Activated B cell treated with CpG ODN at 0.5 μM for 24 hours (primary cell): Measurements from ENCODE around the gene CASR. TPM values are rescaled to one million over a fixed set of nuclear protein-coding genes. Genes with fewer than 3 reads are reported as not detected.

ENCODE experiments used
- ATAC-seq: fragments of 200-7000 bp; cut with Tn5 transposase; one replicate; pipeline ENCODE4 v1.10.0; 2021; ENCODE audit warnings: low read depth, mild to moderate bottlenecking, moderate library complexity
- CTCF ChIA-PET: fragments of 350-600 bp; sonication (Branson Sonifier 250); formaldehyde crosslinking; loops from one replicate; lab custom pipeline; 2021; ENCODE audit warnings: antibody characterized with exemption; lab: Charles Lee
- POLR2A ChIA-PET: fragments of 350-600 bp; sonication (Branson Sonifier 250); formaldehyde crosslinking; loops from one replicate; lab custom pipeline; 2021; ENCODE audit warnings: antibody characterized with exemption; lab: Charles Lee
- DNase-seq: peaks from one replicate; pipeline ENCODE4 v3.0.0; 2022
- H3K27ac Mint-ChIP-seq: one replicate; pipeline ENCODE4 v1.8.0; 2020; ENCODE audit warnings: mixed read lengths
- H3K27me3 Mint-ChIP-seq: one replicate; pipeline ENCODE4 v1.8.0; 2021; ENCODE audit warnings: mixed read lengths
- H3K36me3 Mint-ChIP-seq: one replicate; pipeline ENCODE4 v1.8.0; 2021; ENCODE audit warnings: low read depth, mixed read lengths
- H3K4me1 Mint-ChIP-seq: one replicate; pipeline ENCODE4 v1.8.0; 2021; ENCODE audit warnings: mixed read lengths
- H3K4me3 Mint-ChIP-seq: one replicate; pipeline ENCODE4 v1.8.0; 2020; ENCODE audit warnings: mild to moderate bottlenecking, mixed read lengths
- H3K9me3 Mint-ChIP-seq: one replicate; pipeline ENCODE4 v1.8.0; 2020; ENCODE audit warnings: mixed read lengths
- intact Hi-C: fragments of 100-400 bp; cut with micrococcal nuclease; formaldehyde crosslinking; loops from one replicate; pipeline ENCODE4 v1.15.1; 2024
- total RNA-seq: library from RNA; stranded (reverse); gene quantifications from 2 replicates; pipeline ENCODE4 v1.2.3, GENCODE V29; 2022
- TF ChIP-seq, protein P1 (sequence below): fragments of 200-600 bp; IDR thresholded peaks from one replicate; pipeline ENCODE4 v1.8.0; 2022; ENCODE audit warnings: antibody characterized with exemption, mild to moderate bottlenecking

The CASR gene
- total RNA-seq, 1 donor from 2014 or later = 0.02 TPM

DNA sequence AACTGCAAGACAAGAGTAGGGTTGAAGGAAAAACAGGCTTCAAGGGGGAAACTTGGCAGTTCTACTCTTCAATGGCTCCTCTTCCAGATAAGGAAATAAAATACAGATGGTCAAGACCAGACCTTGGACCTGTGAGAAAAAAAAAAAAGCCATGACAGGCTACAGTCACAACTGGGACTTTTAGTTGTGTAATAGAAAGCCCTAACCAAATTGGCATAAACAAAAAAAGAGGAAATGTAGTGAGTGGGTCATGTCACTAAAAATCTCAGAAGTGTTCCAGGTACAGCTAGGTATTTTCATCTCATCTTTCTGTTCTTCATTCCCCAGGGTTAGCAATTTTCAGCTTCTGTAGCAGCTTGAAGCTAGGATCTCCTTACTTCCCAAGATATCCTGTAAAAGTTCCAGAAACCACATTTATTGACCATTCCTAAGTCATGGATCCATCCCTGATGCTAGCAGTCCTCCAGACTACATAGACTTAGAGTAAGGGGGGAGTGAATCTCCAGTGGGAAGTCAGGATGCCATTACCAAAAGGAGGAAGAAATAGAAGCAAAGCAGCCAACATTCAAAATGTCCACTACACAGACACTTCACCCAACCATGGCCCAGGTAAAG lies 80.6 kb downstream of the CASR start:
- no peak overlapping the region for H3K27ac Mint-ChIP-seq
- H3K4me1 Mint-ChIP-seq = peaks cover 18% of the 10 kb centered on the region
- H3K4me3 Mint-ChIP-seq = no peak overlapping the region
- POLR2A ChIA-PET = no interaction called here
- CTCF ChIA-PET = no interaction called here
- no peak for ATAC-seq
- H3K36me3 Mint-ChIP-seq = no peaks in the 10 kb centered on the region
- H3K9me3 Mint-ChIP-seq = no peaks in the 10 kb centered on the region
- DNase-seq = no peak
- TF ChIP-seq, protein P1, sequence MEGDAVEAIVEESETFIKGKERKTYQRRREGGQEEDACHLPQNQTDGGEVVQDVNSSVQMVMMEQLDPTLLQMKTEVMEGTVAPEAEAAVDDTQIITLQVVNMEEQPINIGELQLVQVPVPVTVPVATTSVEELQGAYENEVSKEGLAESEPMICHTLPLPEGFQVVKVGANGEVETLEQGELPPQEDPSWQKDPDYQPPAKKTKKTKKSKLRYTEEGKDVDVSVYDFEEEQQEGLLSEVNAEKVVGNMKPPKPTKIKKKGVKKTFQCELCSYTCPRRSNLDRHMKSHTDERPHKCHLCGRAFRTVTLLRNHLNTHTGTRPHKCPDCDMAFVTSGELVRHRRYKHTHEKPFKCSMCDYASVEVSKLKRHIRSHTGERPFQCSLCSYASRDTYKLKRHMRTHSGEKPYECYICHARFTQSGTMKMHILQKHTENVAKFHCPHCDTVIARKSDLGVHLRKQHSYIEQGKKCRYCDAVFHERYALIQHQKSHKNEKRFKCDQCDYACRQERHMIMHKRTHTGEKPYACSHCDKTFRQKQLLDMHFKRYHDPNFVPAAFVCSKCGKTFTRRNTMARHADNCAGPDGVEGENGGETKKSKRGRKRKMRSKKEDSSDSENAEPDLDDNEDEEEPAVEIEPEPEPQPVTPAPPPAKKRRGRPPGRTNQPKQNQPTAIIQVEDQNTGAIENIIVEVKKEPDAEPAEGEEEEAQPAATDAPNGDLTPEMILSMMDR = no peak
- H3K27me3 Mint-ChIP-seq = no peaks in the 10 kb centered on the region
- intact Hi-C loops = no loop called here

DNA sequence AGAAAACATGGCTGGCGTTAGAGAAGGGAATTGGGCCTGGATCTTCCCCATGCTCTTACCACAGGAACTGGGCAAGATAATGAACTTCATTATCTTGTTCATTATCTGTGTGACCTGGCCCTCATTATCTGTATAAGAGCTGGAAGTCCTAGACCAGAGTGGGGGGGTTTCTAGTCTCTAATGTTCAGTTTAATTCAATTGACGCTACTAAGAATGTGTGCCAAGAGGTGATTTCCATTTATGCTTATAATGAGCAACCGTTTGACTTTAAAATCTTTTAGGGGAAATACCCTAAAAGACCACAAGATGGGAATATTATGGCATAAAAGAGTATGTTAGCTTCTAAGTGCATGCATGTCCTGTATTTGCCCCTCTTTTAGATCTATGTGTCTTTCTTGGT lies 82.5 kb downstream of the CASR start:
- Mint-ChIP-seq H3K4me1 (peaks cover 18% of the 10 kb centered on the region), H3K27ac (no peak overlapping the region), H3K27me3 (no peaks in the 10 kb centered on the region), H3K4me3 (no peak overlapping the region), H3K36me3 (no peaks in the 10 kb centered on the region), H3K9me3 (no peaks in the 10 kb centered on the region)
- TF ChIP-seq, protein P1 = no peak
- intact Hi-C loops = no loop called here
- DNase-seq (no peak), ATAC-seq (no peak)
- POLR2A ChIA-PET = no interaction called here
- CTCF ChIA-PET = no interaction called here

DNA sequence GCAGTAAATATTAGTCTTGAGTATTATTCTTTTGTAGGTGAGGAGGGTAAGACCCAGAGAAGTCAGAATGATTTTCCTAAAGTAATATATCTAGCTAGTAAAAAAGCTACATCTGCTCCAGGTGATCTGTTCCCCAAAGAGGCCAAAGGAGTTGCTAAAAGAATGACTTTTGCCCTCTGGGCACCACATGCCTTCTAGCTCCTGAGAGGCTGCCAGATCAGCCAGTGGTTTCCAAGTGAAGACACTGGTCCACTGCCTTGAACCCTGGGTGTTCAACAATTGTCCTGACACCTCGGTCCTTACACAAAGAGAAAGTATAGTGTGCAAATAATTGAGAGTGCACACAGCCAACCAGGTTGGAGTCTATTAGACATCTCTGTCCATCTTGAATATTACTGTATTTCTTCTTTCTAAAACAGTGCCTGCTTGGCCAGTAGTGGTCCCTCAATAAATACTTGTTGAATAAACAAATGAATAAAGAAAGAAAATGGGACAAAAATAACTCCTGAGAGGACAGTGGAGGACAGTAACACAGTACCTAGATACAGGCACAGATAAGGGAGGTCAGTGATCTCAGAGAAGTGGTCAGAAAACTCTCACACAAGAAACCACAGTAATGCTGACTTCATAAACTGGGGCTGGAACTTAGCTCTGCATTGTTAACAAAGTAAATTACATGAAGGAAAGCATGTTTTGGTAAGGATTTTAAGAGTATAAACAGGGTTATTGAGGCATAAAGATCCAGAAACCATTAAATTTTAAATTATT lies 85.0 kb downstream of the CASR start:
- ATAC-seq (no peak), DNase-seq (no peak)
- Mint-ChIP-seq H3K27me3 (no peaks in the 10 kb centered on the region), H3K4me1 (peaks cover 27% of the 10 kb centered on the region), H3K9me3 (no peaks in the 10 kb centered on the region), H3K4me3 (no peak overlapping the region), H3K36me3 (no peaks in the 10 kb centered on the region), H3K27ac (no peak overlapping the region)
- POLR2A ChIA-PET = interaction anchor here (0.6 kb wide), 1 partner anchor 711 kb away, joined by 8 read pairs; no protein-coding TSS in a partner anchor
- TF ChIP-seq, protein P1 = no peak
- intact Hi-C loops = no loop called here
- CTCF ChIA-PET = no interaction called here

DNA sequence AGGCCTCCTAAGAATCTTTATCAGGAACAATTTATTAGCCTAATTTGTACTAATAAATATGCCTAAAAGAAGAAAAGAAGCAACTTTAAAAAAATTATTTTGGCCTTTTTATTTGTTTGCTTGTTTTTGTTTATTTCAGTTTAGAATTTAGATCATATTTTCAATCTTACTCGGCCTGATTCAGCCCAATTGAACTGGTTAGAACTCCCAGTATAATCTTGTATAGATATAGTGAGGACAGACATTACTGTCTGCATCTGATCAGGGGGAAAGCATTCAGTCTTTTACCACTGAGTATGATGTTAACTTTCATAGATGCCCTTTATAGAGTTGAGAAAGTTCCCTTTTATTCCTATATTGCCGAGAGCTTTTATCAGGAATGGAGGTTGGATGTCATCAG lies 85.6 kb downstream of the CASR start:
- ATAC-seq = no peak
- peaks cover 22% of the 10 kb centered on the region for H3K4me1 Mint-ChIP-seq
- intact Hi-C loops = no loop called here
- H3K4me3 Mint-ChIP-seq = no peak overlapping the region
- no peaks in the 10 kb centered on the region for H3K9me3 Mint-ChIP-seq
- POLR2A ChIA-PET = no interaction called here
- CTCF ChIA-PET = no interaction called here
- DNase-seq = no peak
- TF ChIP-seq, protein P1 = no peak
- no peaks in the 10 kb centered on the region for H3K27me3 Mint-ChIP-seq
- H3K36me3 Mint-ChIP-seq = no peaks in the 10 kb centered on the region
- no peak overlapping the region for H3K27ac Mint-ChIP-seq

DNA sequence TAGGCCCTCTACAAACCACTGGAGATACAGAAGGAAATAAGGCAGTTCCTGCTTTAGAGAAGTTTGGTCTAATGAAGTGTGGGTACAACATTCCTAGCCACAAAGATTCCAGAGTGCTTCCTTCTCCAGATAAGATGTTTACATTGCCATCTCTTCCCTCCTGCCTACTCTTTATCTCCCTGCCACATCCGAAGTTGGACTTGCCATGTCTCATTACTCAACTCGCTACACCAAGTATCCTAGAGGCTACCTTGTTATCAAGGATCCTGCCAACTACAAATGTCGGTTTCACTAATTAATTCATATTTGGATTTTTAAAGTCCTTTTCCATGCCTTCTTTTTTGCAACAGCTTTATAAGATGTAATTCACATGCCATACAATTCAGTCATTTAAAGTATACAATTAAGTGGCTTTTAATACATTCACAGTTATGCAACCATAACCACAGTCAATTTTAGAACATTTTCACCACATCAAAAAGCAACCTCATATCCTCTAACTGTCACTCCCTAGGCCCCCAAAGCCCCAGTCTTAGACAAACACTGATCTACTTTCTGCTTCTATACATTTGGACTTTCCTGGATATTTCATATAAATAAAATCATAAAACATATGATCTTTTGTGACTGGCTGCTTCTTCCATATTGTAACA lies 87.9 kb downstream of the CASR start:
- ChIA-PET CTCF (no interaction called here), POLR2A (no interaction called here)
- no peak overlapping the region for H3K27ac Mint-ChIP-seq
- peaks cover 9% of the 10 kb centered on the region for H3K4me1 Mint-ChIP-seq
- no peaks in the 10 kb centered on the region for H3K36me3 Mint-ChIP-seq
- intact Hi-C loops = no loop called here
- TF ChIP-seq, protein P1 = no peak
- H3K4me3 Mint-ChIP-seq = no peak overlapping the region
- H3K9me3 Mint-ChIP-seq = no peaks in the 10 kb centered on the region
- no peaks in the 10 kb centered on the region for H3K27me3 Mint-ChIP-seq
- no peak for DNase-seq
- no peak for ATAC-seq
